ENCODE results near the gene FAM53C.
"Not testable (repeated sequence)": the region's sequence is repeated elsewhere in the genome, so short reads cannot be mapped to it uniquely, and the experiment has no call there.

FAM53C gene

GRCh38 chr5:138372225-138372624 is 34.2 kb downstream of the FAM53C start:
- H3K4me3 ChIP-seq (ENCODE audit: low read length): no peak overlapping the region
- no peak overlapping the region for H3K9ac ChIP-seq (ENCODE audit: low read length)
- H3K4me1 ChIP-seq (ENCODE audit: control insufficient read depth, insufficient read depth, low read length): no peaks in the 10 kb centered on the region
- H3K27me3 ChIP-seq (ENCODE audit: control insufficient read depth, insufficient read depth, low read length): no peaks in the 10 kb centered on the region
- no peak overlapping the region for H3K27ac ChIP-seq (ENCODE audit: low read depth, low read length)
- peaks cover 10% of the 10 kb centered on the region for H3K36me3 ChIP-seq (ENCODE audit: control insufficient read depth, insufficient read depth, low read length)

- H3K4me1 ChIP-seq (ENCODE audit: control insufficient read depth, insufficient read depth, low read length): no peaks in the 10 kb centered on the region
- no peak overlapping the region for H3K27ac ChIP-seq (ENCODE audit: low read depth, low read length)
Measured at GRCh38 chr5:138372653-138373052, 34.6 kb downstream of the FAM53C start.

GRCh38 chr5:138382347-138382746 is 44.3 kb downstream of the FAM53C start:
- Histone ChIP-seq H3K36me3 (ENCODE audit: control insufficient read depth, insufficient read depth, low read length) (peaks cover 28% of the 10 kb centered on the region), H3K27me3 (ENCODE audit: control insufficient read depth, insufficient read depth, low read length) (no peaks in the 10 kb centered on the region), H3K4me3 (ENCODE audit: low read length) (no peak overlapping the region), H3K4me1 (ENCODE audit: control insufficient read depth, insufficient read depth, low read length) (no peaks in the 10 kb centered on the region), H3K27ac (ENCODE audit: low read depth, low read length) (no peak overlapping the region), H3K9ac (ENCODE audit: low read length) (no peak overlapping the region)

More at GRCh38 chr5:138372653-138373052, 34.6 kb downstream of the FAM53C start:
- no peak overlapping the region for H3K9ac ChIP-seq (ENCODE audit: low read length)
- peaks cover 11% of the 10 kb centered on the region for H3K36me3 ChIP-seq (ENCODE audit: control insufficient read depth, insufficient read depth, low read length)
- H3K4me3 ChIP-seq (ENCODE audit: low read length): no peak overlapping the region
- H3K27me3 ChIP-seq (ENCODE audit: control insufficient read depth, insufficient read depth, low read length): no peaks in the 10 kb centered on the region

GRCh38 chr5:138385660-138386059 is 47.6 kb downstream of the FAM53C start:
- H3K36me3 ChIP-seq (ENCODE audit: control insufficient read depth, insufficient read depth, low read length): peaks cover 19% of the 10 kb centered on the region
- H3K27me3 ChIP-seq (ENCODE audit: control insufficient read depth, insufficient read depth, low read length): no peaks in the 10 kb centered on the region
- no peak overlapping the region for H3K4me3 ChIP-seq (ENCODE audit: low read length)
- no peaks in the 10 kb centered on the region for H3K4me1 ChIP-seq (ENCODE audit: control insufficient read depth, insufficient read depth, low read length)
- no peak overlapping the region for H3K9ac ChIP-seq (ENCODE audit: low read length)
- no peak overlapping the region for H3K27ac ChIP-seq (ENCODE audit: low read depth, low read length)

- no peak overlapping the region for H3K9ac ChIP-seq (ENCODE audit: low read length)
- H3K27ac ChIP-seq (ENCODE audit: low read depth, low read length): no peak overlapping the region
- H3K4me1 ChIP-seq (ENCODE audit: control insufficient read depth, insufficient read depth, low read length): no peaks in the 10 kb centered on the region
- no peak overlapping the region for H3K4me3 ChIP-seq (ENCODE audit: low read length)
- H3K27me3 ChIP-seq (ENCODE audit: control insufficient read depth, insufficient read depth, low read length): no peaks in the 10 kb centered on the region
- peaks cover 20% of the 10 kb centered on the region for H3K36me3 ChIP-seq (ENCODE audit: control insufficient read depth, insufficient read depth, low read length)
Measured at GRCh38 chr5:138386290-138386689, 48.2 kb downstream of the FAM53C start.

- H3K9ac ChIP-seq (ENCODE audit: low read length): no peak overlapping the region
- H3K36me3 ChIP-seq (ENCODE audit: control insufficient read depth, insufficient read depth, low read length): peaks cover 27% of the 10 kb centered on the region
- no peaks in the 10 kb centered on the region for H3K27me3 ChIP-seq (ENCODE audit: control insufficient read depth, insufficient read depth, low read length)
- no peak overlapping the region for H3K4me3 ChIP-seq (ENCODE audit: low read length)
- H3K27ac ChIP-seq (ENCODE audit: low read depth, low read length): no peak overlapping the region
- no peaks in the 10 kb centered on the region for H3K4me1 ChIP-seq (ENCODE audit: control insufficient read depth, insufficient read depth, low read length)
Measured at GRCh38 chr5:138389332-138389731, 51.3 kb downstream of the FAM53C start.

GRCh38 chr5:138389911-138390310 is 51.8 kb downstream of the FAM53C start:
- H3K4me1 ChIP-seq (ENCODE audit: control insufficient read depth, insufficient read depth, low read length); H3K9ac ChIP-seq (ENCODE audit: low read length); H3K27ac ChIP-seq (ENCODE audit: low read depth, low read length); H3K4me3 ChIP-seq (ENCODE audit: low read length); H3K27me3 ChIP-seq (ENCODE audit: control insufficient read depth, insufficient read depth, low read length): not testable (repeated sequence)
- H3K36me3 ChIP-seq (ENCODE audit: control insufficient read depth, insufficient read depth, low read length): peaks cover 27% of the 10 kb centered on the region

- no peaks in the 10 kb centered on the region for H3K27me3 ChIP-seq (ENCODE audit: control insufficient read depth, insufficient read depth, low read length)
- no peak overlapping the region for H3K4me3 ChIP-seq (ENCODE audit: low read length)
- no peaks in the 10 kb centered on the region for H3K4me1 ChIP-seq (ENCODE audit: control insufficient read depth, insufficient read depth, low read length)
- no peak overlapping the region for H3K27ac ChIP-seq (ENCODE audit: low read depth, low read length)
- peaks cover 21% of the 10 kb centered on the region for H3K36me3 ChIP-seq (ENCODE audit: control insufficient read depth, insufficient read depth, low read length)
- no peak overlapping the region for H3K9ac ChIP-seq (ENCODE audit: low read length)
Measured at GRCh38 chr5:138391859-138392386, 53.9 kb downstream of the FAM53C start.
